CD8-positive, alpha-beta memory T cell (primary cell): Measurements from ENCODE around the gene PSMD1. TPM values are rescaled to one million over a fixed set of nuclear protein-coding genes. Genes with fewer than 3 reads are reported as not detected.

Experiments
- CTCF ChIA-PET: fragments of 350-600 bp; sonication (Branson Sonifier 250); formaldehyde crosslinking; loops from one replicate; lab custom pipeline; 2021; ENCODE audit warnings: antibody characterized with exemption; lab: Charles Lee
- POLR2A ChIA-PET: fragments of 350-600 bp; sonication (Branson Sonifier 250); formaldehyde crosslinking; loops from one replicate; lab custom pipeline; 2021; ENCODE audit warnings: antibody characterized with exemption; lab: Charles Lee
- DNase-seq, 5 donors: peaks; one replicate each; pipeline versions ENCODE4 v3.0.0 to v3.0.0-alpha.2; 2020 to 2022; ENCODE audit warnings: mixed read lengths in 1 of 5
- H3K27ac ChIP-seq: one replicate; pipeline ENCODE4 v1.7.0; 2013; ENCODE audit warnings: low read depth, mild to moderate bottlenecking, low read length, moderate library complexity
- H3K27me3 ChIP-seq: 2 replicates; pipeline ENCODE4 v1.7.0; 2013; ENCODE audit warnings: low read length, mild to moderate bottlenecking; ENCODE audit not compliant: insufficient read depth, poor library complexity, severe bottlenecking
- H3K36me3 ChIP-seq: 2 replicates; pipeline ENCODE4 v1.7.0; 2013; ENCODE audit warnings: mild to moderate bottlenecking, low read length, moderate library complexity; ENCODE audit not compliant: insufficient read depth
- H3K4me1 ChIP-seq: 2 replicates; pipeline ENCODE4 v1.7.0; 2013; ENCODE audit warnings: mild to moderate bottlenecking, low read length, moderate library complexity; ENCODE audit not compliant: insufficient read depth
- H3K4me3 ChIP-seq: 2 replicates; pipeline ENCODE4 v1.7.0; 2013; ENCODE audit warnings: mild to moderate bottlenecking, low read length
- H3K9me3 ChIP-seq: 2 replicates; pipeline ENCODE4 v1.7.0; 2013; ENCODE audit warnings: mild to moderate bottlenecking, low read length
- H3K27ac Mint-ChIP-seq, 8 donors: one replicate each; pipeline ENCODE4 v1.8.0; 2020 to 2021; ENCODE audit warnings: mixed read lengths in 8 of 8, mild to moderate bottlenecking in 6 of 8, inconsistent platforms in 3 of 8, moderate library complexity in 3 of 8
- H3K27me3 Mint-ChIP-seq, 2 donors: one replicate each; pipeline ENCODE4 v1.8.0; 2020 to 2021; ENCODE audit warnings: mixed read lengths in 2 of 2, mild to moderate bottlenecking in 1 of 2, moderate library complexity in 1 of 2
- H3K36me3 Mint-ChIP-seq, 3 donors: one replicate each; pipeline ENCODE4 v1.8.0; 2020 to 2021; ENCODE audit warnings: mixed read lengths in 3 of 3, inconsistent platforms in 1 of 3, mild to moderate bottlenecking in 1 of 3
- H3K4me1 Mint-ChIP-seq, 3 donors: one replicate each; pipeline ENCODE4 v1.8.0; 2020 to 2021; ENCODE audit warnings: mixed read lengths in 3 of 3, inconsistent platforms in 1 of 3, mild to moderate bottlenecking in 1 of 3
- H3K4me3 Mint-ChIP-seq, 7 donors: one replicate each; pipeline ENCODE4 v1.8.0; 2020 to 2021; ENCODE audit warnings: mixed read lengths in 7 of 7, mild to moderate bottlenecking in 6 of 7, moderate library complexity in 4 of 7, inconsistent platforms in 2 of 7
- H3K9me3 Mint-ChIP-seq, 5 donors: one replicate each; pipeline ENCODE4 v1.8.0; 2020 to 2022; ENCODE audit warnings: mixed read lengths in 5 of 5, mild to moderate bottlenecking in 3 of 5, moderate library complexity in 2 of 5, inconsistent platforms in 1 of 5
- polyA plus RNA-seq: library from polyadenylated mRNA; unstranded; fragments of 300-500 nt; fragmentation: Illumina TruSeq; gene quantifications from one replicate; pipeline ENCODE4 v1.2.3, GENCODE V29; 2021
- total RNA-seq, 2 experiments: library from RNA; stranded (reverse); gene quantifications; one replicate each; pipeline ENCODE4 v1.2.3, GENCODE V29; 2021

PSMD1 gene
- total RNA-seq (100 to 1,000 TPM; 164 to 176 TPM), polyA plus RNA-seq (60.6 TPM)

DNA sequence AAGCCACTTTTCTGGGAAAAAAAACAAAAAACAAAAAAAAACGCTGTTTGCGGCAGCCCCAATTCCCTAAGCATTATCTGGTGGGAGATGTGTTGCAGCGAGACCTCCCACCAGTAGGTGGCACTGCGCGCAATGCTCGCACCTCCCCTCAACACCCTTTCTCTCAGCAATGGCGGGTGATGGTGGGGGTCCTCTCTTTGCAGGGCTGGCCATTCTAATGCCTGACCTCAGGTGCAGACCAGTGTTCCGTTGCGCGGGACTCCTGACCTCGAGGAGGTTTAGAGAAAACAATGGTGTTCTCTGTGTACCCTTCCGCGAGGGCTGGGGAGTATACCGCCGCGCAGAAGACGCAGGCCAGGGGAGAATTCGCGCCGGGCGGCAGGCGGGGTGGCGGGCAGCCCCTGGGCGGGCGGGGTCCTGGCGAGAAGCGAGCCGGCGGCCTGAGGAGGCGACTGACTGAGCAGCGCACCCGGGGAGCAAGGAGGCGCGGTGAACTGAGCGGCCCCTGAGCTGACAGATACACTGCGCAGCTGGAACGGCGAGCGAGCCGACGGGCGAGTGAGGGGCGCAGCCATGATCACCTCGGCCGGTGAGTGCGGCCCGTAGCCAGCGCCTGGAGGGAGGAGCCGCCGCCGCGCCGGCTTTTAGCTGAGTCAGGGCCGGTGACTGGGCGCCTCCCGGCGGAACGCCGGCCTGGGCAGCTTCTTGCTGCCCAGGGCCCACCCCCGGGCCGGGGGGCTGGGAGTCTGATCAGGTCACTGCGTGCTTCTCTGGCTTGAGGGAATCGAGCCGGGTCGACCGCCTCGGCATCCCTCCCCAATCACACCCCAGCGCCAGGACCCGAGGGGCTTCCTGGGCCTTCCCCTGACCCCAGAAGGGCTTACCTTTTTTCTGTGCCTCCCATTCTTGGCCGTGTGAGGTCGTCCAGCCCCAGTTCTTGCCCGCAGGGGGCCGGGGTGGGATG lies at the start of gene PSMD1:
TSS of gene PSMD1 (plus strand) at position 415 of the 964 bp plus-strand sequence. CDS start at position 574, 159 bp downstream.
- ChIA-PET POLR2A (interaction anchor here (0.6 to 1.1 kb wide), 2 partner anchors 42 to 82 kb away, joined by 3 to 4 read pairs; no protein-coding TSS in a partner anchor), CTCF (interaction anchor here (1.1 to 1.9 kb wide), 2 partner anchors 13 to 232 kb away, joined by 3 to 4 read pairs; no protein-coding TSS in a partner anchor)
- Histone ChIP-seq H3K4me3 (peak within 1 kb of the TSS; percentile 72), H3K36me3 (peaks cover 6% of the 10 kb centered on the region), H3K27me3 (no peaks in the 10 kb centered on the region), H3K4me1 (peaks cover 35% of the 10 kb centered on the region), H3K27ac (peak within 1 kb of the TSS; percentile 82), H3K9me3 (no peaks in the 10 kb centered on the region)
- Mint-ChIP-seq H3K36me3 (peaks cover 0 to 15% (median under 1%) of the 10 kb centered on the region in 3 donors), H3K27ac (peak within 1 kb of the TSS; percentile 97 to 100 (median 99)), H3K4me1 (peaks cover 46 to 62% (median 58%) of the 10 kb centered on the region in 3 donors), H3K4me3 (peak within 1 kb of the TSS; percentile 97 to 99 (median 99)), H3K9me3 (no peaks in the 10 kb centered on the region), H3K27me3 (peaks cover 11 to 14% of the 10 kb centered on the region in 2 donors)
- peak; percentile 87 to 96 (median 95) for DNase-seq

DNA sequence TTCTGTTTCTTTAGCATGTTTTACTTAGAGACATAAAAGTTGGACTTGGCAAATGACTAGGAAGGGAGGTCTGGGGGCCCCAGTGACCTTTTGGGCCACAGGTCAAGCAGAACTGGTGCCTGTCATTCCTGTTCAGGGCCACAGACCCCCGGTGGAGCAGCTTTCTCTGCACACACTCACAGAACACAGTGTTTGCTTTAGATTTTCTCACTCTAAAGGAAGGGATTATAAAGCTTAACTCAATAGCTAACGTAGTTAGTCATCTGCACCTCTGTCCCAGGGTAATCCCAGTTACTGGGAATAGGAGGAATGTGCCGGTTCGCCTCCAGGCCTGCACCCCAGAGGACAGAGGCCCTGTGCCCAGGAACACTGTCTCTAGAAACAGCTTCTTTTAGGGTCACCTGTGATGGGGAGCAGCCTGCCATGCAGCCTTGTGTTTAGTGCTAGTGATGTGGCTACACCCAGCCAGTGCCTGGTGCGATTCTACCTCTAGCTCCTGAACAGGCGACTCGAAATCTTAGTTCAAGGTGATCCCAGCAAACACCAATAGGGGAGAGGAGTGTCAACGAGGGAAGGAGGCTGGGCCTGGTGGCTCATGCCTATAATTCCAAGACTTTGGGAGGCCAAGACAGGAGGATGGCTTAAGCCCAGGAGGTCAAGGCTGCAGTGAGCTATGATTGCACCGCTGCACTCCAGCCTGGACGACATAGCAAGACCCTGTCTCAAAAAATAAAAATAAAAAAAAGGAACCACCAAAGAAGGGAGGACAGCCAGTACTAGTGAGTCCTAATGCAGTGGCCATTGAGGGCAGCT lies 49.2 kb upstream of the PSMD1 start:
- peaks cover 0 to 12% (median 0%) of the 10 kb centered on the region in 3 donors for H3K36me3 Mint-ChIP-seq

DNA sequence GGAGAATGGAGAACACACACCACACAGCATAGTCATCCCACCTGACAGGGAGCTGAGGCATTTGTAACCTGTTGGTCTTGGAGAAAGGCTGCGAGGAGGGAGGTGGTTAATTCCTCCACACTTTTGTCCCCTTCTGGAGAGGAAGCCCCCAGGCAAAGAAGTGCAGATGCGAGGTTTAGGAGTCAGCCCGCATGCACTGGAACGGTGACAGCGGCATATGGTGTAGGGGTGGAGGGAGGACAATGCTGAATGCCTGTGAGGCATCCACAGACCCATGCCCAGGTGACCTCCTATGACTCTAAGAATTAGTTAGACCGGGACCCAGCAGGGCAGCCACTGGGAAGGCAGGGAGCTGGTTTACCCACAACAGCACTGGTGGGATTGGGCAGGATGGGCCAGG lies 48.5 kb upstream of the PSMD1 start:
- H3K27me3 ChIP-seq = no peaks in the 10 kb centered on the region
- CTCF ChIA-PET = interaction anchor here (1.0 to 1.4 kb wide), 2 partner anchors 20 to 184 kb away, joined by 4 read pairs; no protein-coding TSS in a partner anchor
- POLR2A ChIA-PET = no interaction called here
- H3K4me1 ChIP-seq = no peaks in the 10 kb centered on the region
- H3K27me3 Mint-ChIP-seq = peaks cover 5 to 15% of the 10 kb centered on the region in 2 donors
- peaks cover 0 to 3% (median 3%) of the 10 kb centered on the region in 5 donors for H3K9me3 Mint-ChIP-seq
- H3K36me3 ChIP-seq = no peaks in the 10 kb centered on the region
- H3K4me3 ChIP-seq = no peak overlapping the region
- H3K4me3 Mint-ChIP-seq = no peak overlapping the region
- H3K9me3 ChIP-seq = no peaks in the 10 kb centered on the region
- no peak overlapping the region for H3K27ac ChIP-seq
- DNase-seq = no peak
- no peak overlapping the region for H3K27ac Mint-ChIP-seq
- H3K4me1 Mint-ChIP-seq = peaks cover 0 to 5% (median 2%) of the 10 kb centered on the region in 3 donors
- peaks cover 0 to 10% (median 0%) of the 10 kb centered on the region in 3 donors for H3K36me3 Mint-ChIP-seq

More for the DNA sequence above, 49.2 kb upstream of the PSMD1 start:
- DNase-seq = no peak
- peaks cover 0 to 5% (median 2%) of the 10 kb centered on the region in 3 donors for H3K4me1 Mint-ChIP-seq
- H3K4me1 ChIP-seq = no peaks in the 10 kb centered on the region
- no peaks in the 10 kb centered on the region for H3K27me3 ChIP-seq
- ChIA-PET POLR2A (no interaction called here), CTCF (interaction anchor here (1.0 to 2.0 kb wide), 3 partner anchors 20 to 183 kb away, joined by 4 to 5 read pairs (median 4); no protein-coding TSS in a partner anchor)
- no peak overlapping the region for H3K4me3 ChIP-seq
- no peaks in the 10 kb centered on the region for H3K9me3 ChIP-seq
- H3K36me3 ChIP-seq = no peaks in the 10 kb centered on the region
- H3K4me3 Mint-ChIP-seq = no peak overlapping the region
- H3K27ac ChIP-seq = no peak overlapping the region
- H3K27me3 Mint-ChIP-seq = peaks cover 8 to 10% of the 10 kb centered on the region in 2 donors
- peaks cover 0 to 3% (median 3%) of the 10 kb centered on the region in 5 donors for H3K9me3 Mint-ChIP-seq
- H3K27ac Mint-ChIP-seq = no peak overlapping the region

DNA sequence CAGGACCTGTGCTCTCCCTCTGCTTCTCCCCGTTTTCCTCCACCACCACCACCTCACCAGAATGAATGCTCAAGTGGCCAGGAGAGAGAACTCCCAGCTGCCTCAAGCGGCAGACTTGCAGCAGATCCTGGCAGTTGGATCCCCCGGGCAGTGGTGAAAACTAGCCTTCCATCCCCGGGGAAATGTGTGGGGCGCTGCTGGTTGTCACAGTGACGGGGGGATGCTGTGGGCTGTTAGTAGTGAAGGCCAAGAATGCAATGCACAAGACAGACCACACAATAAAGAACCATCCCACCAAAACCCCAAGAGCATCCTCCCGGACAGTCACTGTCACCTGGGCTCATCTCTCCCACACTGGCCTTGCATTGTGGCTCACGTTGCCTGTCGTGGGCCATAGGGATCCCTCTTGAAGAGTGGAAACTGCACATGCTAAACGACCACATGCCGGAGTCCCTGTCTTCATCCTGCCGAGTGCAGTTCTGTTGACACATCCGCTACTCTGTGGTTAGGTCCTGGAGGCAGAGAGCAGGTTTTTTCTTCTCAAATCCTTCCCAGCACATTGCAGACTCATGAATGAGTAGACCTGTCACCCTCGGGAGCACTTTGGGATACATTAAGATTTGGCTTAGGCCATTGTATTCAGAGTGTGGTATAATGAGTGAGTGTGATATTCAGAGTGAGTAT lies 47.3 kb upstream of the PSMD1 start:
- no peaks in the 10 kb centered on the region for H3K27me3 ChIP-seq
- CTCF ChIA-PET = no interaction called here
- no peaks in the 10 kb centered on the region for H3K9me3 ChIP-seq
- Mint-ChIP-seq H3K36me3 (peaks cover 0 to 9% (median 0%) of the 10 kb centered on the region in 3 donors), H3K4me3 (no peak overlapping the region), H3K27ac (no peak overlapping the region), H3K27me3 (peaks cover 9 to 16% of the 10 kb centered on the region in 2 donors), H3K9me3 (peaks cover 0 to 3% (median 3%) of the 10 kb centered on the region in 5 donors), H3K4me1 (peaks cover 0 to 5% (median 2%) of the 10 kb centered on the region in 3 donors)
- no peak for DNase-seq
- no peak overlapping the region for H3K27ac ChIP-seq
- no peaks in the 10 kb centered on the region for H3K4me1 ChIP-seq
- POLR2A ChIA-PET = no interaction called here
- H3K4me3 ChIP-seq = no peak overlapping the region
- no peaks in the 10 kb centered on the region for H3K36me3 ChIP-seq

DNA sequence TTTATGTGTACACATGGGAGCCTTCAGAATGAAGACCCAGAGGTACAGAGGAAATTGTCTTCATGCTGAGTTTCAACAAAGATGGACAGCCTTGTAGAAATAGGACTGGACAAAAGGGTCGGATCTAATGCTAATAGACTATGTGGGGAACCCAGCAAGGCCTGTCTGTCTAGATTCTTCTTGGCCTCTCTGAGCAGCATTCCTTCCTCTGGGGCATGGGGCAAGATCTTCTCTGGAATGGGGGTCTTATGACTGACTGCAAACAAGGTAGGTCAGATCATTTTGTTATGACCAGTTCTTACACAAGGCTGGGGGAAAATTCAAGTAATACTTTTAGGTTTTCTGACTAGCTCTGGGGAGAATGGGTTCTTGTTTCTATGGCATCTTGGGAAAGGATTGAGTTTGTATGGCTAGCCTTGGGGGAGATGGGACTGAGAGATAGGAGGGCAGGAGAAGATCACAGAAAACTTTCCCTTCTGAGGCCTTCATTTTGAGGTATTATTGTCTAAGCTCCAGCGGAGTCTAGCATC lies 46.4 kb upstream of the PSMD1 start:
- Mint-ChIP-seq H3K4me3 (no peak overlapping the region), H3K4me1 (peaks cover 0 to 4% (median 2%) of the 10 kb centered on the region in 3 donors), H3K27me3 (peaks cover 13 to 19% of the 10 kb centered on the region in 2 donors), H3K36me3 (peaks cover 0 to 4% (median 0%) of the 10 kb centered on the region in 3 donors), H3K27ac (peak overlapping the region in 1 of 8 donors; percentile 87), H3K9me3 (peaks cover 0 to 3% (median 0%) of the 10 kb centered on the region in 5 donors)
- no peaks in the 10 kb centered on the region for H3K27me3 ChIP-seq
- CTCF ChIA-PET = no interaction called here
- POLR2A ChIA-PET = interaction anchor here (0.7 kb wide), 1 partner anchor 332 kb away, joined by 3 read pairs; no protein-coding TSS in a partner anchor
- no peaks in the 10 kb centered on the region for H3K36me3 ChIP-seq
- H3K4me1 ChIP-seq = no peaks in the 10 kb centered on the region
- no peak overlapping the region for H3K27ac ChIP-seq
- no peak for DNase-seq
- H3K9me3 ChIP-seq = no peaks in the 10 kb centered on the region
- H3K4me3 ChIP-seq = no peak overlapping the region

DNA sequence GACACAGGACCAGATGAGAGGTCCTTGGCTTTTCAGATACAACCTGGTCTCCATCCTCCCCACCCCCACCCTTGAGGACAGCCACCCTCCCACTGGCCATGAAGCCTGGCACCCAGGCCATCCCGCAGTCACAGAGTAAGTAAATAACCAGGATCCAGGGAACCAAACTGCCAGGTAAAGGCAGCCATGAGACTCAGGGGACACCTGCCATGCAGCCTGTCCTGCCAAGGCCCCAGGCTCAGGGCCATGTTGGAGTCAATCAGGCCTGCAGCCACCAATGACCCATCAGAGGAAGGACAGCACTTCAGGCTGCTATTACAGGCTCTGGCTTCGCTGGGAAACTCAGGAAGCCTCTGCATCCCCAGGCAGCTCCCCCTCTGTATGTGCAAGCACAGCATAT lies 45.1 kb upstream of the PSMD1 start:
- Histone ChIP-seq H3K27me3 (no peaks in the 10 kb centered on the region), H3K36me3 (no peaks in the 10 kb centered on the region), H3K27ac (no peak overlapping the region), H3K9me3 (no peaks in the 10 kb centered on the region), H3K4me3 (no peak overlapping the region), H3K4me1 (no peaks in the 10 kb centered on the region)
- Mint-ChIP-seq H3K4me3 (no peak overlapping the region), H3K36me3 (no peaks in the 10 kb centered on the region), H3K4me1 (no peaks in the 10 kb centered on the region), H3K27ac (no peak overlapping the region), H3K9me3 (no peaks in the 10 kb centered on the region), H3K27me3 (peaks cover 19 to 22% of the 10 kb centered on the region in 2 donors)
- CTCF ChIA-PET = no interaction called here
- POLR2A ChIA-PET = no interaction called here
- no peak for DNase-seq

DNA sequence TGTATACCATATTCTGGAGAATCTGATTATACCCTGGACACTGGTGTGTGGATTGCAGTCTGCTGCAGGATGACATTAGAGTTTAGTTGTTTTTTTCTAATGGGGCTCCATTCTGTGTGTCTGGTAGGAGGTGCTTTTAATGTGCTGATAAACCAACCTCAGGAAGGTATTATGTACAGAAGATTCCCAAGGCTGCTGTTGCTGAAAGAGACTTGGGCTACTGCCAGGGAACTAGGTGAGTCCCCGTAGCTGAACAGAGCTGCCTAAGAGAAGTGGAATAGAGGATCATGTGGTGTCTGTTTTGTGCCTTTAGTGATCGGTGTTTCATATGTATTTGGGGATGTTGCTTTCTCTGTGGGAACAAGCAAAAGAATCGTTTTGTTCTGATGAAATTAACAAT lies 44.2 kb upstream of the PSMD1 start:
- no peak overlapping the region for H3K27ac Mint-ChIP-seq
- H3K9me3 Mint-ChIP-seq = no peaks in the 10 kb centered on the region
- H3K4me3 Mint-ChIP-seq = no peak overlapping the region
- no peaks in the 10 kb centered on the region for H3K36me3 Mint-ChIP-seq
- no peak overlapping the region for H3K4me3 ChIP-seq
- no peaks in the 10 kb centered on the region for H3K36me3 ChIP-seq
- H3K27me3 Mint-ChIP-seq = peaks cover 19 to 32% of the 10 kb centered on the region in 2 donors
- ChIA-PET CTCF (no interaction called here), POLR2A (no interaction called here)
- no peak overlapping the region for H3K27ac ChIP-seq
- no peaks in the 10 kb centered on the region for H3K4me1 ChIP-seq
- H3K9me3 ChIP-seq = no peaks in the 10 kb centered on the region
- H3K4me1 Mint-ChIP-seq = no peaks in the 10 kb centered on the region
- H3K27me3 ChIP-seq = no peaks in the 10 kb centered on the region
- no peak for DNase-seq
